Kidney (tissue), 14 donors: ENCODE data around the gene ANXA11. TPM values are rescaled to one million over a fixed set of nuclear protein-coding genes. Genes with fewer than 3 reads are reported as not detected.

Experiments used
- DNase-seq, 5 donors: peaks; one replicate each; pipeline ENCODE4 v3.0.0-alpha.2; 2013 to 2020
- FAIRE-seq: peaks from 2 replicates; lab custom pipeline; 2012; peaks lifted over from hg19 to GRCh38; lab: Jason Lieb, UNC
- H3K27ac ChIP-seq, 2 donors: one replicate each; pipeline ENCODE4 v1.7.0; 2013; ENCODE audit warnings: low read depth in 2 of 2, low read length in 2 of 2, inconsistent platforms in 1 of 2
- H3K27me3 ChIP-seq: one replicate; pipeline ENCODE4 v1.7.1; 2013; ENCODE audit warnings: low read length, inconsistent platforms; ENCODE audit not compliant: control insufficient read depth, insufficient read depth
- H3K36me3 ChIP-seq, 3 donors: one replicate each; pipeline versions ENCODE4 v1.7.0 to v1.7.1; 2013; ENCODE audit warnings: low read length in 3 of 3, control low read depth in 1 of 3, inconsistent platforms in 1 of 3; ENCODE audit not compliant: insufficient read depth in 3 of 3, control insufficient read depth in 2 of 3
- H3K4me1 ChIP-seq, 3 donors: one replicate each; pipeline versions ENCODE4 v1.7.0 to v1.7.1; 2013; ENCODE audit warnings: low read length in 3 of 3, inconsistent platforms in 1 of 3, low read depth in 1 of 3; ENCODE audit not compliant: control insufficient read depth in 2 of 3, insufficient read depth in 2 of 3
- H3K4me3 ChIP-seq, 3 donors: one replicate each; pipeline versions ENCODE4 v1.7.0 to v1.8.1; 2013; ENCODE audit warnings: low read length in 3 of 3, control low read depth in 1 of 3, inconsistent platforms in 1 of 3
- H3K9ac ChIP-seq, 3 donors: one replicate each; pipeline versions ENCODE4 v1.7.0 to v1.7.1; 2013; ENCODE audit warnings: low read length in 3 of 3, control low read depth in 1 of 3, inconsistent platforms in 1 of 3
- H3K9me3 ChIP-seq, 3 donors: one replicate each; pipeline versions ENCODE4 v1.7.0 to v1.7.1; 2013; ENCODE audit warnings: low read length in 3 of 3, control low read depth in 1 of 3, inconsistent platforms in 1 of 3; ENCODE audit not compliant: control insufficient read depth in 2 of 3, insufficient read depth in 1 of 3
- intact Hi-C: fragments of 100-400 bp; cut with DNase I; formaldehyde crosslinking; loops from one replicate; pipeline ENCODE4 v1.11.1; 2022
- polyA plus RNA-seq: library from polyadenylated mRNA; stranded (reverse); fragments of 350-450 nt; fragmentation: Illumina TruSeq; extraction: RNeasy Lipid Tissue Mini Kit (QIAGEN cat#74804); gene quantifications from one replicate; pipeline ENCODE4 v1.2.3, GENCODE V29; 2014; ENCODE audit warnings: low read depth, low replicate concordance; ENCODE audit not compliant: insufficient read depth
- total RNA-seq: library from RNA; stranded (reverse); fragmentation: NEBNext Ultra II Directional; extraction: Animal tissue kit (Norgen Biotek cat#: 25700); gene quantifications from one replicate; pipeline ENCODE4 v1.2.1, GENCODE V29; 2021
- TF ChIP-seq, protein P1 (sequence below): IDR thresholded peaks from 3 replicates; pipeline ENCODE4 v1.5.1; 2012; ENCODE audit warnings: mild to moderate bottlenecking, moderate library complexity, borderline replicate concordance; ENCODE audit not compliant: insufficient read depth; ENCODE audit errors: extremely low read depth
- donor health status: control.
- donor health status: control.
- donor health status: control.
- donor health status: control.
- donor health status: control.
- donor health status: DM: yes; HTN: yes; CAD: no.
- donor health status: Normal renal cell carcinoma (clear cell type).

Gene ANXA11
- total and polyA plus RNA-seq, 2 donors from 2014 or later = 435 to 543 TPM

DNA sequence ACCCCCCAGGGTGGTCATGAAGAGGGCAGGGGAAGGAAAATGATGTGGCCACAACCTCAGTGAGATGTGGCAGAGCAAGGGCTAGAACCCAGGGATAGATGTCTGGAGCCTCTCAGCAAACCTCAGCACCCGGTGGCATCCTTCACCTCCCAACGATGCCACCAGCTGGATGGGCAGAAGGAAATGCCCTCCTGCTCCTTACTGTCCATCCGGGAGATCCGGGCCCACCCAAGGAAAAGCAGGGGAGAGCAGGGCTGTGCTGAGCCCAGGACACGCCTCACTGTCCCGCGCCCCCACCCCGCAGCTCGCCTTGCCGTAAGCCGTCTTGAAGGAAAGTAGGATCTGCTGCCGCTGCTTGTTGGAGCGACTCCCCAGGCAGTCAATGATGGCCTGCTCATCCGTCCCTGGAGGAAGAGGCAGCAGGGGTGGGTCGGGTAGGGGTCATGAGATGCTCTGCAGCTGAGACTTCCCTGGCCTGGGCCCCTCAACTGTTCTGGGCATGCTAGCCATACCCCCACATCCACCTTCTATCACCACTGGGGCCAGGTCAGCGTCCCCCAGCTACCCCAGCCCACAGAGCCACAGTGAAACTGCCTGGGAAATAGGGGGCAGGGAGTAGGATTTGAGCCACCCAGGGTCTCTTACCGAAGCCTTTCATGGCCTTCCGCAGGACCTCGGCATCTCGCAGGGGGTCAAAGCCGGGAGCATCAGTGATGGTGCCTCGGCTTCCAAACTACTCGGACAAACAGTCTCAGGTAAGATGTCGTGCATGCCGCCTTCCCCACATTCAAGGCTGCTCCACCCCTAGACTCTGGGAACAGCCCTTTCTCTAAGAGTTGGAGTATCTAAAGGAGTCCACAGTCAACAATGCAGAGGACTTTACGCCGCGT lies 38.5 kb downstream of the ANXA11 start:
- TF ChIP-seq, protein P1, sequence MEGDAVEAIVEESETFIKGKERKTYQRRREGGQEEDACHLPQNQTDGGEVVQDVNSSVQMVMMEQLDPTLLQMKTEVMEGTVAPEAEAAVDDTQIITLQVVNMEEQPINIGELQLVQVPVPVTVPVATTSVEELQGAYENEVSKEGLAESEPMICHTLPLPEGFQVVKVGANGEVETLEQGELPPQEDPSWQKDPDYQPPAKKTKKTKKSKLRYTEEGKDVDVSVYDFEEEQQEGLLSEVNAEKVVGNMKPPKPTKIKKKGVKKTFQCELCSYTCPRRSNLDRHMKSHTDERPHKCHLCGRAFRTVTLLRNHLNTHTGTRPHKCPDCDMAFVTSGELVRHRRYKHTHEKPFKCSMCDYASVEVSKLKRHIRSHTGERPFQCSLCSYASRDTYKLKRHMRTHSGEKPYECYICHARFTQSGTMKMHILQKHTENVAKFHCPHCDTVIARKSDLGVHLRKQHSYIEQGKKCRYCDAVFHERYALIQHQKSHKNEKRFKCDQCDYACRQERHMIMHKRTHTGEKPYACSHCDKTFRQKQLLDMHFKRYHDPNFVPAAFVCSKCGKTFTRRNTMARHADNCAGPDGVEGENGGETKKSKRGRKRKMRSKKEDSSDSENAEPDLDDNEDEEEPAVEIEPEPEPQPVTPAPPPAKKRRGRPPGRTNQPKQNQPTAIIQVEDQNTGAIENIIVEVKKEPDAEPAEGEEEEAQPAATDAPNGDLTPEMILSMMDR = no peak
- Histone ChIP-seq H3K36me3 (peaks cover 5 to 43% (median 30%) of the 10 kb centered on the region in 3 donors), H3K4me1 (peaks cover 0 to 13% (median 0%) of the 10 kb centered on the region in 3 donors), H3K9ac (no peak overlapping the region), H3K27me3 (no peaks in the 10 kb centered on the region), H3K9me3 (no peaks in the 10 kb centered on the region), H3K27ac (no peak overlapping the region), H3K4me3 (no peak overlapping the region)
- FAIRE-seq (no peak), DNase-seq (no peak)
- intact Hi-C loops = no loop called here

DNA sequence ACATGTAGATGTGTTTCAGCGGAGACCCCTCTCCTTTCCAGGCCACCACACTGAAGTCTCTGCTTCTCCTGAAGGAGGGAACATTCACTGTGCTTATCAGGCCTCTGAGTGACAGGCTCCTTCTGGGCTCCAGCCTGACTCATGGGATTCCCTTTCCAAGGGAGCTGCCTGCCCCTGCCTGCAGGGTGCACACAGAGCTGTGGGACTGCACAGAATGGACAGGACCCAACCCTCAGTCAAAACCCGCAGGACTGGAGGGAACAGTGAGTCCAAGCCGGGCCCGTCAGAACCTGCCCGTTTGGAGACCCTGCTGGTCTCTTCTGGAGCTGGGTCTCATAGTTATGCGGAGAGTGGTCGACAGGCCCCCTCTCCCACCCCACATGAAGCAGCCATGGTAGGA lies 40.2 kb downstream of the ANXA11 start:
- Histone ChIP-seq H3K9me3 (no peaks in the 10 kb centered on the region), H3K4me3 (no peak overlapping the region), H3K36me3 (peaks cover 5 to 43% (median 22%) of the 10 kb centered on the region in 3 donors), H3K4me1 (peaks cover 0 to 13% (median 0%) of the 10 kb centered on the region in 3 donors), H3K9ac (no peak overlapping the region), H3K27ac (no peak overlapping the region), H3K27me3 (no peaks in the 10 kb centered on the region)
- FAIRE-seq (no peak), DNase-seq (no peak)
- TF ChIP-seq, protein P1 = no peak
- intact Hi-C loops = no loop called here

DNA sequence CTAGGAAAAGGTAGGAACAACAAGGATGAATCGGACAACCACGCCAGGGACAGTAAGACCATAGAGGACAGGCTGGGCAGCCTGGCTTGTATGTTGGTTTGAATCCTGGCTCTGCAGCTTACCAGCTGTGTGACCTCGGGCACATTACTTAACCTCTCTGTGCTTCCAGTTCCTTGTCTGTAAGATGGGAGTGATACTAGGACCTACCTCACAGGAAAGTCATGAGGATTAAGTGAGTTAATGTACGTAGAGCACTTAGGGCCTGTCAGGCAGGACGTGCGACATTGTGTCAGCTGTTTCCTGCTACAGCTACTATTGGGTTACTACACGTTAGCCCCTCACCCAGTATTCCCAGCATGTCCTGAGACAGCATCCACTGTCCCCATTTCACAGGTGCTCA lies 40.7 kb downstream of the ANXA11 start:
- TF ChIP-seq, protein P1 = no peak
- Histone ChIP-seq H3K9ac (no peak overlapping the region), H3K27me3 (no peaks in the 10 kb centered on the region), H3K4me1 (peaks cover 0 to 15% (median 0%) of the 10 kb centered on the region in 3 donors), H3K27ac (peak overlapping the region in 1 of 2 donors; percentile 8), H3K4me3 (no peak overlapping the region), H3K9me3 (no peaks in the 10 kb centered on the region), H3K36me3 (peaks cover 5 to 48% (median 23%) of the 10 kb centered on the region in 3 donors)
- FAIRE-seq (no peak), DNase-seq (no peak)
- intact Hi-C loops = no loop called here
